ENCODE measurements around the gene RHOBTB3. TPM values are rescaled to one million over a fixed set of nuclear protein-coding genes. Genes with fewer than 3 reads are reported as not detected.

RHOBTB3 gene
- polyA plus RNA-seq, 2 of the 4 experiments (the other 2 are of a cell fraction) = 9.1 to 28.6 TPM

- FAIRE-seq (no peak), DNase-seq (ENCODE audit: low read depth in 1 of 2, low spot score in 1 of 2) (no peak), ATAC-seq (no peak)
- no peak for TF ChIP-seq ZNF302 (CRISPR knock-in tag; IDR thresholded peaks at IDR 0.05)
- TF ChIP-seq FOSL2 (IDR thresholded peaks at IDR 0.05) = no peak
- TF ChIP-seq FOSL2 (CRISPR knock-in tag; IDR thresholded peaks at IDR 0.05) = no peak
- no peak for TF ChIP-seq JUN (IDR thresholded peaks at IDR 0.05)
- no peak for TF ChIP-seq NR3C1 (IDR thresholded peaks at IDR 0.05)
- no peak for TF ChIP-seq CBX8 (IDR thresholded peaks at IDR 0.05)
- no peak for TF ChIP-seq PBX3 (IDR thresholded peaks at IDR 0.05)
- TF ChIP-seq CTCF (IDR thresholded peaks at IDR 0.05) = no peak
- no peak for TF ChIP-seq MYC (IDR thresholded peaks at IDR 0.05; ENCODE audit: borderline replicate concordance, low read length)
- TF ChIP-seq RFX5 (IDR thresholded peaks at IDR 0.05) = no peak
- Histone ChIP-seq H3K9me3 (no peaks in the 10 kb centered on the region), H3K27ac (peak overlapping the region; percentile 14 to 54; a peak in 3 of 6 replicates), H3K4me3 (no peak overlapping the region), H3K4me2 (peak overlapping the region; percentile 13; the same call in 1 of the 3 replicates), H3K4me1 (peaks cover 27% of the 10 kb centered on the region)
- CTCF ChIA-PET = interaction anchor here (1.5 to 3.8 kb wide), 3 partner anchors 20 to 46 kb away, joined by 6 to 20 read pairs (median 8); no protein-coding TSS in a partner anchor
- POLR2A ChIA-PET = no interaction called here
- WGBS (ENCODE audit: missing lambda C conversion rate) = 83% methylated on average over 10 of the region's 10 CpGs
These were observed 96.1 kb downstream of the RHOBTB3 start for GRCh38 chr5:95826949-95827891.

GRCh38 chr5:95827892-95828246, 96.7 kb downstream of the RHOBTB3 start:
- ATAC-seq = no peak
- no peak overlapping the region for H3K4me3 ChIP-seq
- H3K9me3 ChIP-seq = no peaks in the 10 kb centered on the region
- FAIRE-seq = no peak
- 88% methylated on average over 3 of the region's 3 CpGs for WGBS (ENCODE audit: missing lambda C conversion rate)
- no peak for DNase-seq (ENCODE audit: low read depth in 1 of 2, low spot score in 1 of 2)
- H3K27ac ChIP-seq = peak overlapping the region in 1 of 2 experiments; percentile 54; a peak in 2 of 6 replicates
- peaks cover 32% of the 10 kb centered on the region for H3K4me1 ChIP-seq
- no peak for TF ChIP-seq MAFK (IDR thresholded peaks at IDR 0.05; ENCODE audit: partially characterized antibody)
- TF ChIP-seq CBX8 (IDR thresholded peaks at IDR 0.05) = no peak
- no peak for TF ChIP-seq RARB (CRISPR knock-in tag; IDR thresholded peaks at IDR 0.05)
- no peak for TF ChIP-seq BHLHE40 (IDR thresholded peaks at IDR 0.05; ENCODE audit: low read depth, low read length)
- no peak for TF ChIP-seq PBX3 (IDR thresholded peaks at IDR 0.05)
- no peak for TF ChIP-seq E2F6 (IDR thresholded peaks at IDR 0.05; ENCODE audit: borderline replicate concordance, low read depth)
- TF ChIP-seq KDM1A (IDR thresholded peaks at IDR 0.05; ENCODE audit: low read depth) = no peak
- TF ChIP-seq TFCP2L1 (CRISPR knock-in tag; IDR thresholded peaks at IDR 0.05) = no peak
- no peak for TF ChIP-seq TP53 (CRISPR knock-in tag; IDR thresholded peaks at IDR 0.05)
- no peak for TF ChIP-seq RFX5 (IDR thresholded peaks at IDR 0.05)
- no peak for TF ChIP-seq CTCF (IDR thresholded peaks at IDR 0.05)
- no peak for TF ChIP-seq FOSL2 (IDR thresholded peaks at IDR 0.05)
- no peak for TF ChIP-seq FOSL2 (CRISPR knock-in tag; IDR thresholded peaks at IDR 0.05)
- TF ChIP-seq KDM5A (IDR thresholded peaks at IDR 0.05) = no peak
- TF ChIP-seq ZNF302 (CRISPR knock-in tag; IDR thresholded peaks at IDR 0.05) = no peak
- POLR2A ChIA-PET = no interaction called here
- CTCF ChIA-PET = interaction anchor here (0.9 to 2.1 kb wide), 4 partner anchors 14 to 184 kb away, joined by 4 to 8 read pairs (median 5); no protein-coding TSS in a partner anchor
- H3K4me2 ChIP-seq = no peak overlapping the region

Data from A549 (cell line).